Stimulated activated CD4-positive, alpha-beta T cell treated with anti-CD3 and anti-CD28 coated beads, Interleukin-12 subunit alpha, Interleukin-12 subunit beta, amount 100 ng/mL, for 4 hours (primary cell): Measurements from ENCODE around the gene CRYGN.

Experiments
- DNase-seq: peaks from one replicate; pipeline ENCODE4 v3.0.0-alpha.2; 2020

Gene CRYGN

GRCh38 chr7:151437866-151438516 is 1.9 kb downstream of the CRYGN start:
- DNase-seq, result no peak

- DNase-seq, result no peak
Measured at GRCh38 chr7:151437159-151437553, 2.8 kb downstream of the CRYGN start.

- no peak for DNase-seq
Measured at GRCh38 chr7:151436446-151437158, 3.3 kb downstream of the CRYGN start.

GRCh38 chr7:151435971-151436370 is 4.0 kb downstream of the CRYGN start:
- no peak for DNase-seq

GRCh38 chr7:151435103-151435916 is 4.6 kb downstream of the CRYGN start:
- no peak for DNase-seq

GRCh38 chr7:151434549-151434948 is 5.4 kb downstream of the CRYGN start:
- DNase-seq, result no peak

GRCh38 chr7:151433721-151434400 is 6.1 kb downstream of the CRYGN start:
- no peak for DNase-seq

GRCh38 chr7:151432658-151433521 is 7.1 kb downstream of the CRYGN start:
- DNase-seq, result no peak

- DNase-seq, result no peak
Measured at GRCh38 chr7:151431768-151432311, 8.1 kb downstream of the CRYGN start.

- DNase-seq, result no peak
Measured at GRCh38 chr7:151431281-151431767, 8.6 kb downstream of the CRYGN start.

- DNase-seq, result no peak
Measured at GRCh38 chr7:151430391-151431205, 9.3 kb downstream of the CRYGN start.

GRCh38 chr7:151429560-151430331 is 10.2 kb downstream of the CRYGN start:
- no peak for DNase-seq

- DNase-seq, result no peak
Measured at GRCh38 chr7:151429237-151429559, 10.7 kb downstream of the CRYGN start.

- no peak for DNase-seq
Measured at GRCh38 chr7:151428378-151429236, 11.3 kb downstream of the CRYGN start.

GRCh38 chr7:151427705-151428377 is 12.1 kb downstream of the CRYGN start:
- DNase-seq, result no peak

GRCh38 chr7:151426904-151427704 is 12.8 kb downstream of the CRYGN start:
- no peak for DNase-seq

GRCh38 chr7:151426441-151426903 is 13.5 kb downstream of the CRYGN start:
- no peak for DNase-seq
